HCT116 (cell line): Measurements from ENCODE around the gene NTNG1.

Source experiments
- ATF3 ChIP-seq: IDR thresholded peaks from 2 replicates; pipeline ENCODE4 v1.6.1; 2012
- CTCF ChIP-seq, 3 experiments: fragments of 200-600 bp in 1 of 3; sonication (generic) in 1 of 3; IDR thresholded peaks in 2 of 3; conservative IDR thresholded peaks in 1 of 3; 2 replicates each; pipeline ENCODE4 v1.5.1; 2012 to 2017; ENCODE audit warnings: low read depth in 2 of 3, low read length in 2 of 3, antibody characterized with exemption in 1 of 3, borderline replicate concordance in 1 of 3, control low read depth in 1 of 3, mild to moderate bottlenecking in 1 of 3, mixed read lengths in 1 of 3, mixed run types in 1 of 3, moderate library complexity in 1 of 3; ENCODE audit not compliant: insufficient read depth in 1 of 3
- POLR2A ChIP-seq: IDR thresholded peaks from 2 replicates; pipeline ENCODE4 v1.7.0; 2011; ENCODE audit warnings: borderline replicate concordance; ENCODE audit not compliant: insufficient read depth, insufficient read length; ENCODE audit errors: extremely low read depth
- RAD21 ChIP-seq: IDR thresholded peaks from 2 replicates; pipeline ENCODE4 v1.6.1; 2012; ENCODE audit warnings: low read depth, mild to moderate bottlenecking
- SP1 ChIP-seq: IDR thresholded peaks from 2 replicates; pipeline ENCODE4 v1.6.1; 2012; ENCODE audit warnings: low read depth
- ZBTB33 ChIP-seq: IDR thresholded peaks from 2 replicates; pipeline ENCODE4 v1.6.1; 2011; ENCODE audit warnings: mild to moderate bottlenecking, low read length, moderate library complexity; ENCODE audit not compliant: insufficient replicate concordance; ENCODE audit errors: extremely low read depth

GRCh38 chr1:107479865-107480350 is 339.1 kb downstream of the NTNG1 start:
- TF ChIP-seq CTCF (IDR thresholded peaks at IDR 0.05 in 2 of 3, conservative IDR thresholded peaks at IDR 0.05 in 1 of 3; ENCODE audit: borderline replicate concordance in 1 of 3, insufficient read depth in 1 of 3, low read depth in 2 of 3, low read length in 2 of 3) (no peak), POLR2A (no peak), SP1 (no peak), RAD21 (no peak), ZBTB33 (no peak), ATF3 (no peak)
